Kidney (tissue), 14 donors: Measurements from ENCODE around the gene RHBDL3. TPM values are rescaled to one million over a fixed set of nuclear protein-coding genes. Genes with fewer than 3 reads are reported as not detected.
A peak's percentile ranks its signal among the peaks of the same experiment; 100 is the strongest.

ENCODE experiments used
- DNase-seq, 5 donors: peaks; one replicate each; pipeline ENCODE4 v3.0.0-alpha.2; 2013 to 2020
- FAIRE-seq: peaks from 2 replicates; lab custom pipeline; 2012; peaks lifted over from hg19 to GRCh38; lab: Jason Lieb, UNC
- H3K27ac ChIP-seq, 2 donors: one replicate each; pipeline ENCODE4 v1.7.0; 2013; ENCODE audit warnings: low read depth in 2 of 2, low read length in 2 of 2, inconsistent platforms in 1 of 2
- H3K27me3 ChIP-seq: one replicate; pipeline ENCODE4 v1.7.1; 2013; ENCODE audit warnings: low read length, inconsistent platforms; ENCODE audit not compliant: control insufficient read depth, insufficient read depth
- H3K36me3 ChIP-seq, 3 donors: one replicate each; pipeline versions ENCODE4 v1.7.0 to v1.7.1; 2013; ENCODE audit warnings: low read length in 3 of 3, control low read depth in 1 of 3, inconsistent platforms in 1 of 3; ENCODE audit not compliant: insufficient read depth in 3 of 3, control insufficient read depth in 2 of 3
- H3K4me1 ChIP-seq, 3 donors: one replicate each; pipeline versions ENCODE4 v1.7.0 to v1.7.1; 2013; ENCODE audit warnings: low read length in 3 of 3, inconsistent platforms in 1 of 3, low read depth in 1 of 3; ENCODE audit not compliant: control insufficient read depth in 2 of 3, insufficient read depth in 2 of 3
- H3K4me3 ChIP-seq, 3 donors: one replicate each; pipeline versions ENCODE4 v1.7.0 to v1.8.1; 2013; ENCODE audit warnings: low read length in 3 of 3, control low read depth in 1 of 3, inconsistent platforms in 1 of 3
- H3K9ac ChIP-seq, 3 donors: one replicate each; pipeline versions ENCODE4 v1.7.0 to v1.7.1; 2013; ENCODE audit warnings: low read length in 3 of 3, control low read depth in 1 of 3, inconsistent platforms in 1 of 3
- H3K9me3 ChIP-seq, 3 donors: one replicate each; pipeline versions ENCODE4 v1.7.0 to v1.7.1; 2013; ENCODE audit warnings: low read length in 3 of 3, control low read depth in 1 of 3, inconsistent platforms in 1 of 3; ENCODE audit not compliant: control insufficient read depth in 2 of 3, insufficient read depth in 1 of 3
- intact Hi-C: fragments of 100-400 bp; cut with DNase I; formaldehyde crosslinking; loops from one replicate; pipeline ENCODE4 v1.11.1; 2022
- polyA plus RNA-seq: library from polyadenylated mRNA; stranded (reverse); fragments of 350-450 nt; fragmentation: Illumina TruSeq; extraction: RNeasy Lipid Tissue Mini Kit (QIAGEN cat#74804); gene quantifications from one replicate; pipeline ENCODE4 v1.2.3, GENCODE V29; 2014; ENCODE audit warnings: low read depth, low replicate concordance; ENCODE audit not compliant: insufficient read depth
- total RNA-seq: library from RNA; stranded (reverse); fragmentation: NEBNext Ultra II Directional; extraction: Animal tissue kit (Norgen Biotek cat#: 25700); gene quantifications from one replicate; pipeline ENCODE4 v1.2.1, GENCODE V29; 2021
- TF ChIP-seq, protein P1 (sequence below): IDR thresholded peaks from 3 replicates; pipeline ENCODE4 v1.5.1; 2012; ENCODE audit warnings: mild to moderate bottlenecking, moderate library complexity, borderline replicate concordance; ENCODE audit not compliant: insufficient read depth; ENCODE audit errors: extremely low read depth
- donor health status: control.
- donor health status: control.
- donor health status: control.
- donor health status: control.
- donor health status: control.
- donor health status: DM: yes; HTN: yes; CAD: no.
- donor health status: Normal renal cell carcinoma (clear cell type).

The RHBDL3 gene
- total and polyA plus RNA-seq, 2 donors from 2014 or later: 0.11 to 0.13 TPM

DNA sequence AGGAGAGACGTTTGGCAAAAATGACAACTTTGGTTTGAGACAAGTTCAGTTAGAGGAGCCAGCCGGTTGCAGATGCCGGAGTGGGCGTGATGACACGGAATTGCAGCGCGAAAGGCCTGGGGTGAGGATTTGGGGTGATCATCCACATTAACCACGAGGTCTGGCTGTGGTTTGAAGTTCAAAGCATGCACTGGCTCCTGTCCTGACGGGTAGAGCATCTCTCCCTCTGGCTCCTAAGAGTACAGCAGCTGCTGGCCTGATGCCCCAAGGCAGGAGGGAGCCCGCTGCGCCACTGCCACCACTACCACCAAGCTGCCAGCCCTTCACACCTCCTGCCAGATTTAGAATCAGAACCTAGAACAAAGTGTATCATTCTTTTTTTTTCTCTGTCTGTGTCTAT is 3.7 kb downstream of the RHBDL3 start:
- Histone ChIP-seq H3K9me3 (no peaks in the 10 kb centered on the region), H3K27ac (no peak overlapping the region), H3K9ac (no peak overlapping the region), H3K4me1 (peaks cover 0 to 8% (median 0%) of the 10 kb centered on the region in 3 donors), H3K4me3 (no peak overlapping the region), H3K36me3 (no peaks in the 10 kb centered on the region), H3K27me3 (peaks cover 10% of the 10 kb centered on the region)
- TF ChIP-seq, protein P1, sequence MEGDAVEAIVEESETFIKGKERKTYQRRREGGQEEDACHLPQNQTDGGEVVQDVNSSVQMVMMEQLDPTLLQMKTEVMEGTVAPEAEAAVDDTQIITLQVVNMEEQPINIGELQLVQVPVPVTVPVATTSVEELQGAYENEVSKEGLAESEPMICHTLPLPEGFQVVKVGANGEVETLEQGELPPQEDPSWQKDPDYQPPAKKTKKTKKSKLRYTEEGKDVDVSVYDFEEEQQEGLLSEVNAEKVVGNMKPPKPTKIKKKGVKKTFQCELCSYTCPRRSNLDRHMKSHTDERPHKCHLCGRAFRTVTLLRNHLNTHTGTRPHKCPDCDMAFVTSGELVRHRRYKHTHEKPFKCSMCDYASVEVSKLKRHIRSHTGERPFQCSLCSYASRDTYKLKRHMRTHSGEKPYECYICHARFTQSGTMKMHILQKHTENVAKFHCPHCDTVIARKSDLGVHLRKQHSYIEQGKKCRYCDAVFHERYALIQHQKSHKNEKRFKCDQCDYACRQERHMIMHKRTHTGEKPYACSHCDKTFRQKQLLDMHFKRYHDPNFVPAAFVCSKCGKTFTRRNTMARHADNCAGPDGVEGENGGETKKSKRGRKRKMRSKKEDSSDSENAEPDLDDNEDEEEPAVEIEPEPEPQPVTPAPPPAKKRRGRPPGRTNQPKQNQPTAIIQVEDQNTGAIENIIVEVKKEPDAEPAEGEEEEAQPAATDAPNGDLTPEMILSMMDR: no peak
- FAIRE-seq: no peak
- DNase-seq: peak in 1 of 5 donors; percentile 59
- intact Hi-C loops: no loop called here

DNA sequence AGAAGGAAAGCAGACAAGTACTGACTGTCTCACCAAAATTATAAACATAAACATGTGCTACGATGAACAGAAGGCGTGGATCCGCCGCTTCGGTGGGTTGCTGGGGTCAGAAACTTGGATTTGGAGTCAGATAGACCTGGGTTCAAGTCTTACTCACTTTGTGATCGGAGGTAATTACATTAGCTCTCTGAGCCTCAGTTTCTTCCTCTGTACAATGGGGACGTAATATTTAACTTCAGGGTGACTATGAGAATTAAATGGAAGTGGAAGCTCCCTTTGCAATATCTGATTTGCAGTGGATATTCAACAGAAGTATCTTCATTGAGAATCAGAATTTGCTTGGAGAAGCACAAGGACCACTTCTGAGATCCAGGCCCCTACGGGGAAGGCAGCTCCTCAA is 6.2 kb downstream of the RHBDL3 start:
- TF ChIP-seq, protein P1: no peak
- no peak overlapping the region for H3K9ac ChIP-seq
- FAIRE-seq: no peak
- DNase-seq: peak in 1 of 5 donors; percentile 10
- H3K27me3 ChIP-seq: peaks cover 10% of the 10 kb centered on the region
- intact Hi-C loops: no loop called here
- no peaks in the 10 kb centered on the region for H3K9me3 ChIP-seq
- no peaks in the 10 kb centered on the region for H3K36me3 ChIP-seq
- H3K4me3 ChIP-seq: no peak overlapping the region
- peaks cover 0 to 4% (median 0%) of the 10 kb centered on the region in 3 donors for H3K4me1 ChIP-seq
- no peak overlapping the region for H3K27ac ChIP-seq

DNA sequence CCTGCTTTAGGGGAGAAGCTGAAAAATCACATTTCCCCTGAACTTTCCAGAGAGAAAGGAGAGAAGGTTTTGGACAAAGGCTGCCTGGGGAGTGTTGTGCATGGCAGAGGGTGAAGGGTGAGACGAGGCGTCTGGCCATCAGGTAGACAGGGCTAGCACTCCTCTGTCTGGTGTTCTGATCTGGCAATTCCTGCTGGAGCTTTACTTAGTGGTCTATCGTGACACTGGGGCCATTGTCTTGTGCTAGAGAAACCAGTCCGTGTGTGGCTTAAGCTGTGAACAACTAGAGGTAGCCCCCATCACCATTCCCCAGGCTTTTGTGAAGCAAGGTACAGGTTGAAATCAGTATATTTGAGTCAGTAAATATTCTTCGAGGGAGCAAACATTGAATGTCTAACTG is 8.5 kb downstream of the RHBDL3 start:
- Histone ChIP-seq H3K27me3 (peaks cover 1% of the 10 kb centered on the region), H3K36me3 (no peaks in the 10 kb centered on the region), H3K9me3 (no peaks in the 10 kb centered on the region), H3K27ac (no peak overlapping the region), H3K9ac (no peak overlapping the region), H3K4me1 (no peaks in the 10 kb centered on the region), H3K4me3 (no peak overlapping the region)
- TF ChIP-seq, protein P1: no peak
- no peak for FAIRE-seq
- intact Hi-C loops: no loop called here
- DNase-seq: peak in 1 of 5 donors; percentile 18

DNA sequence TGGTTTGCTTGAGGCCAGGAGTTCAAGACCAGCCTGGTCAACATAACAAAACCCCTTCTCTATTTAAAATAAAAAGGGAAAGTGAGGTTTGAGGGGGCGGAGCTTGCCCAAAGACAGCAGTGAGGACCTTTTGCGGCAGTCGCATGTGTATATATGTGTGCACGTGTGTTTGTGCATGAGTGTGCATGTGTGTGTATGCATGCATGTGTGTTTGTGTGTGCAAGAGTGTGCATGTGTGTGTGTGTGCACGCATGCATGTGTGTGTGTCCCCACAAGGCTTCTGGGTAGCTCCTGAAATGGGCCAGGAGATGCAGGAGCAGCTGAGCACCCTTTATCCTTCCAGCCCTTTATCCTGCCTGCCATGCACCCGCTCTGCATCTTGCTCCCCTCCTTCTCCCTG is 9.0 kb downstream of the RHBDL3 start:
- H3K27ac ChIP-seq: no peak overlapping the region
- TF ChIP-seq, protein P1: no peak
- FAIRE-seq: no peak

More for the DNA sequence above, 9.0 kb downstream of the RHBDL3 start:
- no peak overlapping the region for H3K9ac ChIP-seq
- H3K9me3 ChIP-seq: no peaks in the 10 kb centered on the region
- no peaks in the 10 kb centered on the region for H3K27me3 ChIP-seq
- no peak overlapping the region for H3K4me3 ChIP-seq
- DNase-seq: no peak
- H3K4me1 ChIP-seq: no peaks in the 10 kb centered on the region
- no peaks in the 10 kb centered on the region for H3K36me3 ChIP-seq
- intact Hi-C loops: no loop called here
